GM06990 (cell line): ENCODE measurements around the gene NTMT1.

ENCODE experiments used
- DNase-seq: peaks from one replicate; pipeline ENCODE4 v3.0.0-alpha.2; 2011; ENCODE audit not compliant: insufficient read length; ENCODE audit errors: extremely low read depth
- H3K27me3 ChIP-seq: replicated peaks from 2 replicates; pipeline ENCODE4 v1.6.0; 2011; ENCODE audit warnings: low read length; ENCODE audit not compliant: control insufficient read depth, insufficient read depth
- H3K36me3 ChIP-seq: 2 replicates; pipeline ENCODE4 v1.5.1; 2011; ENCODE audit warnings: low read length; ENCODE audit not compliant: control insufficient read depth, insufficient read depth
- H3K4me3 ChIP-seq: replicated peaks from 2 replicates; pipeline ENCODE4 v1.5.1; 2011; ENCODE audit warnings: low read depth, mild to moderate bottlenecking, control low read depth, low read length
- TF ChIP-seq, protein P1 (sequence below): IDR thresholded peaks from 2 replicates; pipeline ENCODE4 v1.5.1; 2011; ENCODE audit warnings: low read length, control low read depth, mild to moderate bottlenecking, inconsistent platforms; ENCODE audit not compliant: insufficient read depth, poor library complexity, severe bottlenecking

Gene NTMT1

DNA sequence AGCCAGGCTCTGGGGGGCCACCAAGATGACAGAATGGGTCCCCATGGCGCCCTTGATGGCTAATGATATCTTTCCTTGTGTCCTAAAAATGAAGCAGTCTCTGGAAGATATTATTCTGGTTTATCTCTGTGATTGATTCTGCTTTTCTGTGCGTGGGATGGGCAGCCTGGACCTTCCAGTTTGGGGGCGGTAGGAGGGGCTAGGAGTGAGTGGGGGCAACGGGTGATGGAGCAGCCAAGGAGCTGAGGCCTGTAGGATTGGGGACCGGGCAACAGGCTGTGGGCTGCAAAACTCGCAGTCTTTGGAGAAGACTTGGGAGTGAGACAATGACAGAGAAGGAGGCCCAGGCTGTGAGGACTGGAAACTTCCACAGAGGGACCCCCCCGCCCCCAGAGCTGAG, 48.3 kb downstream of the NTMT1 start:
- TF ChIP-seq, protein P1, sequence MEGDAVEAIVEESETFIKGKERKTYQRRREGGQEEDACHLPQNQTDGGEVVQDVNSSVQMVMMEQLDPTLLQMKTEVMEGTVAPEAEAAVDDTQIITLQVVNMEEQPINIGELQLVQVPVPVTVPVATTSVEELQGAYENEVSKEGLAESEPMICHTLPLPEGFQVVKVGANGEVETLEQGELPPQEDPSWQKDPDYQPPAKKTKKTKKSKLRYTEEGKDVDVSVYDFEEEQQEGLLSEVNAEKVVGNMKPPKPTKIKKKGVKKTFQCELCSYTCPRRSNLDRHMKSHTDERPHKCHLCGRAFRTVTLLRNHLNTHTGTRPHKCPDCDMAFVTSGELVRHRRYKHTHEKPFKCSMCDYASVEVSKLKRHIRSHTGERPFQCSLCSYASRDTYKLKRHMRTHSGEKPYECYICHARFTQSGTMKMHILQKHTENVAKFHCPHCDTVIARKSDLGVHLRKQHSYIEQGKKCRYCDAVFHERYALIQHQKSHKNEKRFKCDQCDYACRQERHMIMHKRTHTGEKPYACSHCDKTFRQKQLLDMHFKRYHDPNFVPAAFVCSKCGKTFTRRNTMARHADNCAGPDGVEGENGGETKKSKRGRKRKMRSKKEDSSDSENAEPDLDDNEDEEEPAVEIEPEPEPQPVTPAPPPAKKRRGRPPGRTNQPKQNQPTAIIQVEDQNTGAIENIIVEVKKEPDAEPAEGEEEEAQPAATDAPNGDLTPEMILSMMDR, result no peak
- DNase-seq, result no peak
- Histone ChIP-seq H3K4me3 (no peak overlapping the region), H3K27me3 (peaks cover 2% of the 10 kb centered on the region), H3K36me3 (no peaks in the 10 kb centered on the region)

DNA sequence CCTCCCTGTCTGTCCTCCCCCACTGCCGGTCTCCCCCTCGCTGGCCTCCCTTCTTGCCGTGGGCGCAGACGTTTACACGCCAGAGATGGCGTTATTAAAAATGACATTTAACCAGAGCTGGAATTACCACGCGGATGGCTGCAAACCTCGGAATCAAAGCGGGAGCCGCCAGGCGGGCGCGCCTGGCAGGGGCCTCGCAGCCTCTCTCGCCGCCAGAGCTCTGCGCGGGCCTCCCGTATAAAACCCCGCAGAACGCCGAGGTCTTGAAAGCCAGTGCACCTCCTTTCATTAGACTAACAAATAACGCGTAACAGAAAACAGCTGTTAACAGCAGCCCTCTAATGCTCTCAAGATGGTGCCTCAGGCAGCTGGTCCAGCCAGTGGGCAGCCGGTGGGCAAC, 49.7 kb downstream of the NTMT1 start:
- Histone ChIP-seq H3K4me3 (no peak overlapping the region), H3K36me3 (no peaks in the 10 kb centered on the region), H3K27me3 (peaks cover under 1% of the 10 kb centered on the region)
- TF ChIP-seq, protein P1, result no peak
- no peak for DNase-seq

DNA sequence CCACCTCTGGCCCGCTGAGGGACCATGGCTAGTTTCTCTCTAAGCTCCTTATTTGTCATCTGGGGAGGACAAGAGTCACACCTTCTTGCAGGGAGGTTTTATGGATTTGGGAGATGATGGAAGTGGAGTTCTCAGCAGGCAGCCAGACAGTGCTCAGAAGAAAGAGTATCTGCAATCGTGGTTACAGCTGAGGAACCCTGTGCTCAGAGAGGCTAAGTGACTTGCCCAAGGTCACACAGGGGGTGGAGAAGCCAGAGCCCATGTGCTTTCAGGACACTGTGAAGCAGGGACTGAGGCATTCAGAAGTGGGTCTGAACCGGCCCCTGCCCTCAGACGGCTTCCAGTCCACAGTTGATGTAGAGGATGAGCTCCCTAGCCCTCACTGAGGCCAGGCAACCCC, 50.3 kb downstream of the NTMT1 start:
- no peak overlapping the region for H3K4me3 ChIP-seq
- no peaks in the 10 kb centered on the region; the same call in none of the 2 replicates for H3K27me3 ChIP-seq
- TF ChIP-seq, protein P1, result no peak
- H3K36me3 ChIP-seq, result no peaks in the 10 kb centered on the region
- DNase-seq, result no peak

DNA sequence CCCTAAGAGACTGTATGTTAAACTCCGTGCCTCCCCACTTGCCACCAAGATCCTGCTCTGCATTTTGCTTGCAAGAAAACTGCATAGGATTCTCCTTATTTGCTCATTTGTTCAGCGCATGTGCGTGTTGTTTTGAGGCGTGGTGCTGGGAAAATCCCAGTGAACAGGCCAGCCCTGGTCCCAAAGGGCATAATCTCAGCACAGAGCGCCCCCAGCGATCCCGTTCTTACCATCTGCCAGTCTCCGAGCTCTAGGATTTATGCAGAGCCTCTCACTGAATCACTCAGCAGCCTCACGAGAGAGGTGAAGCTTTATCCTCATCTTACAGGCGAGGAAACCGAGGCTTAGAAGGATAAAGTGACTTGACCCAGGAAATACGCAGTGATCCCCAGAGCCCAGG, 51.0 kb downstream of the NTMT1 start:
- Histone ChIP-seq H3K27me3 (no peaks in the 10 kb centered on the region; the same call in none of the 2 replicates), H3K36me3 (no peaks in the 10 kb centered on the region), H3K4me3 (no peak overlapping the region)
- TF ChIP-seq, protein P1, result no peak
- no peak for DNase-seq

DNA sequence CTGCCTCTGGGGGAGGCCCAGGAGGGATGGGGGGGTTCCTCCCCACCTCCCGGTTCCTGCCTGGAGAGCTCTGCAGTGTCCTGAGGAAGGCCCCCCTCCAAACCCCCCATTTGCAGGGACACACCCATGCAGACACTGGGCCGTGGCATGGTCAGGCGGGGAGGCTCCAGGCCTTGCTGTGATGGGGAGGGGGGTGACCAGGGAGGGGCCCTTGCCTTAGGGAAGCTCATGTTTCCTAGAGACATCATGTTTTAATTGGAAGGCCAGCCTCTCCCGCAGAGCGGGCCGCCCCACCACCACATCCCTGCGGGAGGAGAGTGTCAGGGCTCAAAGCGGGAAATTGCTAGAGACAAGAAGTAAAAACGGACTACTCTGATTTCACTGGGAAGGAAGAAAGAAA, 51.5 kb downstream of the NTMT1 start:
- no peak for DNase-seq
- Histone ChIP-seq H3K4me3 (no peak overlapping the region), H3K27me3 (no peaks in the 10 kb centered on the region; the same call in none of the 2 replicates), H3K36me3 (no peaks in the 10 kb centered on the region)
- TF ChIP-seq, protein P1, result no peak

DNA sequence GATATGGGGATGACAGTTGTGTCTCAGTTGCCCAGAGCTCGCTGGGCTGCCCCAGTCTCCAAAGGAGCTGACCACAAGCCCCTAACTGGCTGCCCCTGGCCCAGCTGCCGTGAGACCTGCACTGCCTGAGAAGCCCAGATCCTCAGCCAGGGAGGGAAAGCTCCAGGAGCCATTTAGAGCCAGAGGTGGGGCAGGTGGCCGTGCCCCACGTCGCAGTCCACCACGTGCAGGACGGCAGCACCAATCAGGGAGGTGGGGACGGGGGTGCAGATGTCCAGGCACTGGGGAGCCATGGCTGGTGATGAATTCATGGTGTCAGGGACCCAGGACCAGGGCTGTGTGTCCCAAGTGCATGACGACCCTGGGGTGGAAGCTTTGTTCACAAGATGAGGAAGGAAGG, 52.9 kb downstream of the NTMT1 start:
- TF ChIP-seq, protein P1, result no peak
- H3K36me3 ChIP-seq, result no peaks in the 10 kb centered on the region
- H3K4me3 ChIP-seq, result no peak overlapping the region
- H3K27me3 ChIP-seq, result no peaks in the 10 kb centered on the region; the same call in none of the 2 replicates
- no peak for DNase-seq
